Gastroesophageal sphincter (tissue), 4 donors: ENCODE results near the gene ZNF385D. TPM values are rescaled to one million over a fixed set of nuclear protein-coding genes. Genes with fewer than 3 reads are reported as not detected.

ENCODE experiments used
- ATAC-seq: fragments of 150-250 bp; one replicate; pipeline ENCODE4 v1.9.1; 2016; ENCODE audit warnings: mild to moderate bottlenecking, moderate library complexity
- H3K27ac ChIP-seq, 4 donors: fragments of 200-600 bp; sonication (generic) in 3 of 4; 1 replicate in 3 of 4; 2 replicates in 1 of 4; pipeline ENCODE4 v1.5.1; 2016 to 2019
- H3K27me3 ChIP-seq: fragments of 200-600 bp; sonication (generic); one replicate; pipeline ENCODE4 v1.5.1; 2019
- H3K36me3 ChIP-seq, 2 donors: fragments of 200-600 bp; sonication (generic); one replicate each; pipeline ENCODE4 v1.5.1; 2019; ENCODE audit warnings: control low read depth in 1 of 2
- H3K4me1 ChIP-seq, 3 donors: fragments of 200-600 bp; sonication (generic); 1 replicate in 2 of 3; 2 replicates in 1 of 3; pipeline ENCODE4 v1.5.1; 2016 to 2019; ENCODE audit warnings: control low read depth in 2 of 3
- H3K4me3 ChIP-seq, 2 donors: fragments of 200-600 bp; sonication (generic); one replicate each; pipeline ENCODE4 v1.5.1; 2019; ENCODE audit warnings: mild to moderate bottlenecking in 1 of 2, moderate library complexity in 1 of 2
- H3K9me3 ChIP-seq, 3 donors: fragments of 200-600 bp; sonication (generic); one replicate each; pipeline ENCODE4 v1.5.1; 2017 to 2019; ENCODE audit warnings: control low read depth in 2 of 3
- EP300 ChIP-seq: sonication (generic); formaldehyde crosslinking; IDR thresholded peaks from one replicate; pipeline ENCODE4 v1.6.1; 2017; ENCODE audit warnings: antibody characterized with exemption, mild to moderate bottlenecking
- POLR2A ChIP-seq, 2 donors: fragments of 450-650 bp; IDR thresholded peaks; one replicate each; pipeline ENCODE4 v1.6.1; 2017; ENCODE audit warnings: antibody characterized with exemption in 2 of 2, mild to moderate bottlenecking in 2 of 2, moderate library complexity in 1 of 2
- POLR2AphosphoS5 ChIP-seq: sonication (generic); formaldehyde crosslinking; IDR thresholded peaks from one replicate; pipeline ENCODE4 v1.6.1; 2017; ENCODE audit warnings: antibody characterized with exemption
- WGBS, 2 donors: methylation state at CpG; one replicate each; pipeline ENCODE4 v1.1.5; 2018; ENCODE audit warnings: low coverage in 1 of 2; 5-methylcytosine and 5-hydroxymethylcytosine counted together
- total RNA-seq, 4 donors: library from RNA; depleted of rRNA; stranded (reverse); fragments of >200 nt; gene quantifications; one replicate each; pipeline ENCODE4 v1.1.0, GENCODE V29; 2016
- TF ChIP-seq, protein P1 (sequence below), 4 experiments: fragments of 200-600 bp in 2 of 4; fragments of 450-650 bp in 2 of 4; sonication (generic) in 1 of 4; IDR thresholded peaks; one replicate each; pipeline ENCODE4 v1.5.1; 2017 to 2019; ENCODE audit warnings: antibody characterized with exemption in 4 of 4, mild to moderate bottlenecking in 2 of 4, moderate library complexity in 2 of 4

The ZNF385D gene
- total RNA-seq, 4 donors from 2014 or later = 8.1 to 17.9 (median 11.3) TPM

DNA sequence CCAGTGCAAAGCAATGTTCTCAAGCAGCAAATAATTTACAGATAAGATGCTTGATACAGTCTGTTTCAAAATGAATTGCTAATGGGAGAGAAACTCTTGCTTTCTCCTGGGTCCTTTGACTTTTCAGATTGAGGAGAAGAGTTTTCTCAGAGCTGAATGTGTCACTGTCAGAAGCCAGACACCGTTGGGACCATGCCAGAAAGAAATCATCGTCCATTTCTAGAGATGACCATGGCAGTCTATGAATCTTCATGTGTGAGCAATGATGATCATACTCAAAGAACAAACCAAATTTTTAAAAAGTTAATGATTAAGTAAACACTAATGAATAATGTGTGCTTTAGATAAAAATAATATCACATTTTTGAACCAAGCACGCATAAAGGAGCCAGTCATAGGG lies 77.6 kb downstream of the ZNF385D start:
- Histone ChIP-seq H3K36me3 (no peaks in the 10 kb centered on the region), H3K4me3 (no peak overlapping the region), H3K27ac (no peak overlapping the region), H3K27me3 (no peaks in the 10 kb centered on the region), H3K9me3 (no peaks in the 10 kb centered on the region), H3K4me1 (peaks cover 0 to 44% (median 7%) of the 10 kb centered on the region in 3 donors)
- no peak for TF ChIP-seq POLR2AphosphoS5
- TF ChIP-seq, protein P1, sequence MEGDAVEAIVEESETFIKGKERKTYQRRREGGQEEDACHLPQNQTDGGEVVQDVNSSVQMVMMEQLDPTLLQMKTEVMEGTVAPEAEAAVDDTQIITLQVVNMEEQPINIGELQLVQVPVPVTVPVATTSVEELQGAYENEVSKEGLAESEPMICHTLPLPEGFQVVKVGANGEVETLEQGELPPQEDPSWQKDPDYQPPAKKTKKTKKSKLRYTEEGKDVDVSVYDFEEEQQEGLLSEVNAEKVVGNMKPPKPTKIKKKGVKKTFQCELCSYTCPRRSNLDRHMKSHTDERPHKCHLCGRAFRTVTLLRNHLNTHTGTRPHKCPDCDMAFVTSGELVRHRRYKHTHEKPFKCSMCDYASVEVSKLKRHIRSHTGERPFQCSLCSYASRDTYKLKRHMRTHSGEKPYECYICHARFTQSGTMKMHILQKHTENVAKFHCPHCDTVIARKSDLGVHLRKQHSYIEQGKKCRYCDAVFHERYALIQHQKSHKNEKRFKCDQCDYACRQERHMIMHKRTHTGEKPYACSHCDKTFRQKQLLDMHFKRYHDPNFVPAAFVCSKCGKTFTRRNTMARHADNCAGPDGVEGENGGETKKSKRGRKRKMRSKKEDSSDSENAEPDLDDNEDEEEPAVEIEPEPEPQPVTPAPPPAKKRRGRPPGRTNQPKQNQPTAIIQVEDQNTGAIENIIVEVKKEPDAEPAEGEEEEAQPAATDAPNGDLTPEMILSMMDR (IDR thresholded peaks at IDR 0.05) = no peak
- TF ChIP-seq POLR2A (IDR thresholded peaks at IDR 0.05) = no peak
- TF ChIP-seq EP300 = no peak
- 32 to 39% methylated on average over 3 of the region's 3 CpGs for WGBS, 2 donors
- ATAC-seq = no peak

GRCh38 chr3:21672303-21672702 lies 78.7 kb downstream of the ZNF385D start:
- WGBS, 2 donors = 13 to 33% methylated on average over 1 of the region's 1 CpG
- H3K27ac ChIP-seq = no peak overlapping the region
- H3K36me3 ChIP-seq = no peaks in the 10 kb centered on the region
- H3K9me3 ChIP-seq = no peaks in the 10 kb centered on the region
- peak; percentile 58 for TF ChIP-seq POLR2AphosphoS5
- TF ChIP-seq, protein P1 (IDR thresholded peaks at IDR 0.05) = no peak
- no peak overlapping the region for H3K4me3 ChIP-seq
- no peaks in the 10 kb centered on the region for H3K27me3 ChIP-seq
- ATAC-seq = peak; percentile 56
- H3K4me1 ChIP-seq = peaks cover 0 to 42% (median 6%) of the 10 kb centered on the region in 3 donors

GRCh38 chr3:21670386-21670785 lies 80.6 kb downstream of the ZNF385D start:
- H3K27ac ChIP-seq = no peak overlapping the region

DNA sequence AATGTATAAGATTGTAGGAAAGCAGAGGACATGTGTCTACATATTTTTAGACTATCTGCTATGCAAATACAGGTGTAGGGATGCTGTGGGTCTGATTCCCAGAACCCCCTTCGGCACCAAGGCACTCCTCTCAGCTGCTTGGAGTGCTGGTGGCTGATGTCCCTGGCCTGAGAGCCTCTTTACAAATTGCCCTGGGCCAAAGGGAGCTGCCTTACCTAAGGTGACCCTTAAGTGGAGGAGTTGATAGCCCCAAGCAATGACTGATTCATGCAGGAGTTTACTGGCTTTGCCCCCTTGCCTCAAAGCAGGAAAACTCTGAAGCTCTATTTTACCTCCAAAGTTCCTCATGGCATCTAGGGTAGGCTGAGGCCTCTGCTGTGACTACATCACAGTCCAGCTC lies 83.0 kb downstream of the ZNF385D start:
- TF ChIP-seq POLR2A (IDR thresholded peaks at IDR 0.05) (no peak), EP300 (no peak), POLR2AphosphoS5 (no peak)
- TF ChIP-seq, protein P1 (IDR thresholded peaks at IDR 0.05) = no peak
- Histone ChIP-seq H3K4me3 (no peak overlapping the region), H3K36me3 (no peaks in the 10 kb centered on the region), H3K27ac (no peak overlapping the region), H3K27me3 (no peaks in the 10 kb centered on the region), H3K4me1 (peaks cover 0 to 29% (median 4%) of the 10 kb centered on the region in 3 donors), H3K9me3 (no peaks in the 10 kb centered on the region)
- no peak for ATAC-seq
- 50 to 80% methylated on average over 1 of the region's 1 CpG for WGBS, 2 donors

More at GRCh38 chr3:21670386-21670785, 80.6 kb downstream of the ZNF385D start:
- Histone ChIP-seq H3K36me3 (no peaks in the 10 kb centered on the region), H3K27me3 (no peaks in the 10 kb centered on the region), H3K4me1 (peaks cover 0 to 35% (median 4%) of the 10 kb centered on the region in 3 donors), H3K4me3 (no peak overlapping the region), H3K9me3 (no peaks in the 10 kb centered on the region)
- ATAC-seq = no peak
- 77 to 93% methylated on average over 2 to 6 of the region's 6 CpGs for WGBS, 2 donors
- TF ChIP-seq EP300 (no peak), POLR2AphosphoS5 (no peak), POLR2A (IDR thresholded peaks at IDR 0.05) (no peak)
- TF ChIP-seq, protein P1 (IDR thresholded peaks at IDR 0.05) = no peak

DNA sequence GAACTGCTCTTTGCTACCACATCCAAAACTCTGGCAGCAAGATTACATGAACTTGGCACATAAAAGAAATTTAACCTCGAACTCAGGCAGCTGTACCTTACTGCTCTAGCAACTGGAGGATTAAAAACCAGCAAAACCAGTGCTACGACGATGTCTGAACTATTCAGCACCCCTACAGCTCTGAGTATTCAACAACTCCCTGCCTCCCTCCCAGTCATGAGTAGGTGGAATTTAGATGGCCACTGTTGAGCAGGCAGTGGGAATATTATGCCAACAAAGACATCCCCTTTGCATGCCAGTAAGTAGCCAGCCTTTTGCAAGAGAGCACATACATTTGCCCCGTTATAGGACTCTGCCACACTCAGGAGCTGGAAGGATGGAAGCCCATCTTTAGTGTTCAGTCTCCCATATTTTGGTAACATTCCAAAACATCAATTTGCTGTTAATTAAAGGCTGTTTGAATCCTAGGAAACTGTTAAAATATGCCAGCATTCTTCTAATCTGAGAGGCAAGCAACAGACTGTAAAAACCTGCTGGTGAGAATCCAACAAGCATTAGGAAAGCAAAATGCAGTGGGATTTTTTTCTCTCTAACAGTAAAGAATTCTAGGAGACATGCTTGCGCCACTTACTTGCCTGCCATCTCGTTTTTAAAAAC lies 85.4 kb downstream of the ZNF385D start:
- no peak for ATAC-seq
- Histone ChIP-seq H3K36me3 (no peaks in the 10 kb centered on the region), H3K4me1 (peaks cover 0 to 31% (median 0%) of the 10 kb centered on the region in 3 donors), H3K27ac (peak overlapping the region in 3 of 4 donors; percentile 12 to 59 (median 22)), H3K4me3 (no peak overlapping the region), H3K9me3 (no peaks in the 10 kb centered on the region), H3K27me3 (no peaks in the 10 kb centered on the region)
- WGBS, 2 donors = 26 to 32% methylated on average over 4 to 6 of the region's 6 CpGs
- no peak for TF ChIP-seq POLR2AphosphoS5
